HuH-7 (cell line): ENCODE results near the gene PCDHGB5.
"Not testable (repeated sequence)": the region's sequence is repeated elsewhere in the genome, so short reads cannot be mapped to it uniquely, and the experiment has no call there.

Experiments
- DNase-seq: peaks from one replicate; pipeline ENCODE4 v3.0.0; 2011; ENCODE audit warnings: low spot score

The PCDHGB5 gene

GRCh38 chr5:141397756-141398551, at the start of gene PCDHGB5:
Gene PCDHGB5, plus strand, starts transcription at chr5:141397947. Its CDS starts 181 bp downstream, at chr5:141398128.
- peak; percentile 74 for DNase-seq

- DNase-seq, result peak; percentile 87
Measured at GRCh38 chr5:141349917-141350619, 47.7 kb upstream of the PCDHGB5 start, which contains the start of gene PCDHGB1. Gene PCDHGB1, plus strand, starts transcription at chr5:141350099. Its CDS starts 162 bp downstream, at chr5:141350261.

DNA sequence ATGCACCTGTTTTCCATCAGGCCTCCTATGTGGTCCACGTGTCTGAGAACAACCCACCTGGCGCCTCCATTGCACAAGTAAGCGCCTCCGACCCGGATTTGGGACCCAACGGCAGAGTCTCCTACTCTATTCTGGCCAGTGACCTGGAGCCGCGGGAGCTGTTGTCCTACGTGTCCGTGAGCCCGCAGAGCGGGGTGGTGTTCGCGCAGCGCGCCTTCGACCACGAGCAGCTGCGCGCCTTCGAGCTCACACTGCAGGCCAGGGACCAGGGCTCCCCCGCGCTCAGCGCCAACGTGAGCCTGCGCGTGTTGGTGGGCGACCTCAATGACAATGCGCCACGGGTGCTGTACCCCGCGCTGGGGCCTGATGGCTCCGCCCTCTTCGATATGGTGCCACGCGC, 46.2 kb upstream of the PCDHGB5 start:
- DNase-seq, result no peak

DNA sequence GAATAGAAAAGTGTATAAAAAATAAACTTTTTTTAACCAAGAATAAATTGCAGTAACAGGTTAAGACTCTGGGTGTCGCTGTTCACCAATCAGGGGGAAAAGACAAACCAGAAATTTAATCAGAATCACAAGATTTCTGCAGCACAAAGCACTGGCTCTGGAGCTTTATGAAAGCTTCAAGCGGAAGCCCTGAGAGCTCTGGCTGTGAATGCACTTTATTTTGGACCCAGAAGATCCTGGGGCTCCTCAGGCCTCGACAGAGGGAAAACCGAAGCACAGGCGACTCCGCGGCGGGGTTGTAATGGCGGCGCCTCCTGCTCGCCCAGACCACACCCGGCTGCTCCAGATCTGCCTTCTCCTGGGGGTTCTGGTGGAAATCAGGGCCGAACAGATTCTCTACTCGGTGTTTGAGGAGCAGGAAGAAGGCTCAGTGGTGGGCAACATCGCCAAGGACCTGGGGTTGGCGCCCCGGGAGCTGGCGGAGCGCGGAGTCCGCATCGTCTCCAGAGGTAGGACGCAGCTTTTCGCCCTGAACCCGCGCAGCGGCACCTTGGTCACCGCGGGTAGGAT, 42.8 kb upstream of the PCDHGB5 start, which contains the start of gene PCDHGA4:
Gene PCDHGA4 (plus strand): TSS at position 122 of the 570 bp plus-strand sequence. CDS start 87 bp downstream, at position 209.
- no peak for DNase-seq

GRCh38 chr5:141355641-141356040, 42.1 kb upstream of the PCDHGB5 start:
- no peak for DNase-seq

DNA sequence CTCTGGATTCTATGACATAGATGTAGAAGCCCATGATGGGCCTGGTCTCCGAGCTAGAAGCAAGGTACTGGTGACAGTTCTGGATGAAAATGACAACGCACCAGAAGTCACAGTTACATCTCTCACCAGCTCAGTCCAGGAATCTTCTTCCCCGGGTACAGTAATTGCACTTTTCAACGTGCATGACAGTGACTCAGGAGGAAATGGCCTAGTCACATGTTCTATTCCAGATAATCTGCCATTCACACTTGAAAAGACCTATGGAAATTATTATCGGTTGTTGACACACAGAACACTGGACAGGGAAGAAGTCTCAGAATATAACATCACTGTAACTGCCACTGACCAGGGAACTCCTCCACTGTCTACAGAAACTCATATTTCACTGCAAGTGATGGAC, 41.6 kb upstream of the PCDHGB5 start:
- DNase-seq, result no peak

DNA sequence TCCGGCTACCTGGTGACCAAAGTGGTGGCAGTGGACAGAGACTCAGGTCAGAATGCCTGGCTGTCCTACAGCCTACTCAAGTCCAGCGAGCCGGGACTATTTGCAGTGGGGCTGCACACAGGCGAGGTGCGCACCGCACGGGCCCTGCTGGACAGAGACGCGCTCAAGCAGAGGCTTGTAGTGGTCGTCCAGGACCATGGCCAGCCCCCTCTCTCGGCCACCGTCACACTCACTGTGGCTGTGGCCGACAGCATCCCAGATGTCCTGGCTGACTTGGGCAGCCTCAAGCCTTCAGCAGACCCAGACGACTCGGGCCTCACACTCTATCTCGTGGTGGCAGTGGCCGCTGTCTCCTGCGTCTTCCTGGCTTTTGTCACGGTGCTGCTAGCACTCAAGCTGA, 40.8 kb upstream of the PCDHGB5 start:
- no peak for DNase-seq

- DNase-seq, result peak; percentile 44
Measured at GRCh38 chr5:141359790-141360426, 37.8 kb upstream of the PCDHGB5 start, which contains the start of gene PCDHGB2. Gene PCDHGB2, plus strand, starts transcription at chr5:141359994. Its CDS starts 142 bp downstream, at chr5:141360136.

- no peak for DNase-seq
Measured at GRCh38 chr5:141360685-141361084, 37.1 kb upstream of the PCDHGB5 start.

DNA sequence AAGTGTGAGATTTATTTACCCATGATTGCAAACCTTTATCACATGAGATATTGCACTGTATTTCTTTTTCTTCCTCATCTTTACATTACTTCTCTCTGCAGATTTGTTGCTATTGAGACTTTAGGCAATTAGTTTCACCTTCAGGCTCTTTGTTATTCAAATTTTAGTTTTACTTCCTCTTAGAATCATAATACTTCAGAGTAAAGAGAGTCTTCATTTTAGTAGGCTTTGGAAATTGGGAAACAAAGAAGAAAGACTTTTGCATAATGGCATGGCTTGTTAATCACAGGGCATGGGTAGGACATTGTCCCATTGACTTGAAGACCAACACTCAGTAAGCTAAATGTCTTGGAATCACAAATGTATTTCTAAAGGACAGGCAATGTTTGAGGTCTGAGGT, 35.0 kb upstream of the PCDHGB5 start:
- DNase-seq, result no peak

DNA sequence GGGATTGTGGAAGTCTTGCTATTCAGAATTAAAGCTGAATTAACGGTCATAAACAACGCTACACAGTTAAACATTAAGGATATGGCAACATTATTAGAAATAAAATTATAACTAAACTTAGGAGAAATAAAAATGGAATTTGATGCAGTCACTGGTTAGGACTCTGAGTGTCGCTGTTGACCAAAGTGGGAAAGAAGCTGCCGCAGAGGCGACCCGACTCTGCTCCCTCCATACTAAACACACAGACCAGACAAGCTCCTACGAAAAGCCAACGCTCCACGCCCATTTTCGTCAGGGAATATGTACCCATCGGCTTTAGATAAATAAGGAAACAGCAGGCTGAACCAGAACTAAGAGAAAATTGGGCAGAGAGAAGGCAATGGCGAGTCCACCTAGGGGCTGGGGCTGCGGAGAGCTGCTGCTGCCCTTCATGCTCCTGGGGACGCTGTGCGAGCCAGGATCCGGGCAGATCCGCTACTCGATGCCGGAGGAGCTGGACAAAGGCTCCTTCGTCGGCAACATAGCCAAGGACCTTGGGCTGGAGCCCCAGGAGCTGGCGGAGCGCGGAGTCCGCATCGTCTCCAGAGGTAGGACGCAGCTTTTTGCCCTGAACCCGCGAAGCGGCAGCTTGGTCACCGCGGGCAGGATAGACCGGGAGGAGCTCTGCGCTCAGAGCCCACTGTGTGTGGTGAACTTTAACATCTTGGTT, 33.6 kb upstream of the PCDHGB5 start, which contains the start of gene PCDHGA5:
Gene PCDHGA5 (plus strand): TSS at position 211 of the 709 bp plus-strand sequence. CDS start 169 bp downstream, at position 380.
- DNase-seq, result no peak

GRCh38 chr5:141366016-141366896, 31.5 kb upstream of the PCDHGB5 start:
- DNase-seq, result no peak

GRCh38 chr5:141369994-141370848, 27.5 kb upstream of the PCDHGB5 start, which contains the start of gene PCDHGB3:
Gene PCDHGB3, plus strand, starts transcription at chr5:141370242. Its CDS starts 153 bp downstream, at chr5:141370395.
- no peak for DNase-seq

DNA sequence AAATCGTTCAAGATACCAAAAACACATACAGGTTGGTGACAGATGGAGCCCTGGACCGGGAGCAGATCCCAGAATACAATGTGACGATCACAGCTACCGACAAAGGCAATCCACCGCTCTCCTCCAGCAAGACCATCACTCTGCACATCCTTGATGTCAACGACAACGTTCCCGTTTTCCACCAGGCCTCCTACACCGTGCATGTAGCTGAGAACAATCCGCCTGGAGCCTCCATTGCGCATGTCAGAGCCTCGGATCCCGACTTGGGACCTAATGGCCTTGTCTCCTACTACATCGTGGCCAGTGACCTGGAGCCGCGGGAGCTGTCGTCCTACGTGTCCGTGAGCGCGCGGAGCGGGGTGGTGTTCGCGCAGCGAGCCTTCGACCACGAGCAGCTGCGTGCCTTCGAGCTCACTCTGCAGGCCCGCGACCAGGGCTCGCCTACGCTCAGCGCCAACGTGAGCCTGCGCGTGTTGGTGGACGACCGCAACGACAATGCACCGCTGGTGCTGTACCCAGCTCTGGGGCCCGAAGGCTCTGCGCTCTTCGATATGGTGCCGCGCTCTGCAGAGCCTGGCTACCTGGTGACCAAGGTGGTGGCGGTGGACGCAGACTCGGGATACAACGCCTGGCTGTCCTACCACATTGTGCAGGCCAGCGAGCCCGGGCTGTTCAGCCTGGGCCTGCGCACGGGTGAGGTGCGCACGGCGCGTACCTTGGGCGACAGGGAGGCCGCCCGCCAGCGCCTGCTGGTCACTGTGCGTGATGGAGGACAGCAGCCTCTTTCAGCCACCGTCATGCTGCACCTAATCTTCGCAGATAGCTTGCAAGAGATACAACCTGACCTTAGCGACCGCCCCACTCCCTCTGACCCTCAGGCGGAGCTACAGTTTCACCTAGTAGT, 25.9 kb upstream of the PCDHGB5 start:
- no peak for DNase-seq

GRCh38 chr5:141373673-141374317, 24.0 kb upstream of the PCDHGB5 start, which contains the start of gene PCDHGA6:
Gene PCDHGA6, plus strand, starts transcription at chr5:141373891. Its CDS starts 193 bp downstream, at chr5:141374084.
- DNase-seq, result no peak

GRCh38 chr5:141374627-141375026, 23.1 kb upstream of the PCDHGB5 start:
- no peak for DNase-seq

DNA sequence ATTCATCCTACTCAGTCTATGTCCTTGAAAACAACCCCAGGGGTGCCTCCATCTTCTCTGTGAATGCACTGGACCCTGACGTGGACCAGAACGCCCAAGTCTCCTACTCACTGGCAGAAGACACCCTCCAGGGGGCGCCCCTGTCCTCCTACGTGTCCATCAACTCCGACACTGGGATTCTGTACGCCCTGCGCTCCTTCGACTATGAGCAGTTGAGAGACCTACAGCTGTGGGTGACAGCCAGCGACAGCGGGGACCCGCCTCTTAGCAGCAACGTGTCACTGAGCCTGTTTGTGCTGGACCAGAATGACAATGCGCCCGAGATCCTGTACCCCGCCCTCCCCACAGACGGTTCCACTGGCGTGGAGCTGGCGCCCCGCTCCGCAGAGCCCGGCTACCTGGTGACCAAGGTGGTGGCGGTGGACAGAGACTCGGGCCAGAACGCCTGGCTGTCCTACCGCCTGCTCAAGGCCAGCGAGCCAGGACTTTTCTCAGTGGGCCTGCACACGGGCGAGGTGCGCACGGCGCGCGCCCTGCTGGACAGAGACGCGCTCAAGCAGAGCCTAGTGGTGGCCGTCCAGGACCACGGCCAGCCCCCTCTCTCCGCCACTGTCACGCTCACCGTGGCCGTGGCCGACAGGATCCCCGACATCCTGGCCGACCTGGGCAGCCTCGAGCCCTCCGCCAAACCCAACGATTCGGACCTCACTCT, 22.1 kb upstream of the PCDHGB5 start:
- not testable (repeated sequence) for DNase-seq
